Tibial nerve (tissue), 4 donors: Measurements from ENCODE around the gene PTPRD. TPM values are rescaled to one million over a fixed set of nuclear protein-coding genes. Genes with fewer than 3 reads are reported as not detected.

Experiments
- DNase-seq, 2 donors: peaks; one replicate each; pipeline ENCODE4 v3.0.0-alpha.2; 2019; ENCODE audit warnings: low spot score in 2 of 2
- H3K27ac ChIP-seq, 4 donors: fragments of 200-600 bp; sonication (generic) in 3 of 4; one replicate each; pipeline ENCODE4 v1.5.1; 2017 to 2019; ENCODE audit warnings: mild to moderate bottlenecking in 1 of 4
- H3K27me3 ChIP-seq, 2 donors: fragments of 200-600 bp; sonication (generic) in 1 of 2; one replicate each; pipeline versions ENCODE4 v1.5.1 to v1.6.0; 2017 to 2019
- H3K36me3 ChIP-seq, 3 donors: fragments of 200-600 bp; sonication (generic); one replicate each; pipeline ENCODE4 v1.5.1; 2018 to 2019
- H3K4me1 ChIP-seq, 4 donors: fragments of 200-600 bp; sonication (generic) in 3 of 4; one replicate each; pipeline ENCODE4 v1.5.1; 2017 to 2019
- H3K4me3 ChIP-seq, 4 donors: fragments of 200-600 bp; sonication (generic) in 3 of 4; one replicate each; pipeline ENCODE4 v1.5.1; 2017 to 2019; ENCODE audit warnings: mild to moderate bottlenecking in 1 of 4, moderate library complexity in 1 of 4
- H3K9me3 ChIP-seq, 4 donors: fragments of 200-600 bp; sonication (generic) in 3 of 4; one replicate each; pipeline ENCODE4 v1.5.1; 2017 to 2019
- EP300 ChIP-seq, 2 donors: sonication (generic); formaldehyde crosslinking; IDR thresholded peaks; one replicate each; pipeline ENCODE4 v1.6.1; 2017; ENCODE audit warnings: antibody characterized with exemption in 2 of 2, mild to moderate bottlenecking in 1 of 2
- POLR2A ChIP-seq, 2 donors: fragments of 450-650 bp; IDR thresholded peaks; one replicate each; pipeline ENCODE4 v1.6.1; 2017; ENCODE audit warnings: antibody characterized with exemption in 2 of 2, mild to moderate bottlenecking in 2 of 2, moderate library complexity in 2 of 2
- WGBS, 2 donors: methylation state at CpG; one replicate each; pipeline ENCODE4 v1.1.5; 2018; 5-methylcytosine and 5-hydroxymethylcytosine counted together
- total RNA-seq, 4 donors: library from RNA; depleted of rRNA; stranded (reverse); fragments of >200 nt; gene quantifications; one replicate each; pipeline ENCODE4 v1.1.0, GENCODE V29; 2016
- TF ChIP-seq, protein P1 (sequence below), 5 experiments: fragments of 200-600 bp in 3 of 5; fragments of 450-650 bp in 2 of 5; sonication (generic) in 3 of 5; IDR thresholded peaks; one replicate each; pipeline ENCODE4 v1.5.1; 2016 to 2019; ENCODE audit warnings: antibody characterized with exemption in 5 of 5, mild to moderate bottlenecking in 3 of 5, moderate library complexity in 2 of 5

Gene PTPRD
- total RNA-seq, 4 donors from 2014 or later = 1.7 to 13.2 (median 5.1) TPM

DNA sequence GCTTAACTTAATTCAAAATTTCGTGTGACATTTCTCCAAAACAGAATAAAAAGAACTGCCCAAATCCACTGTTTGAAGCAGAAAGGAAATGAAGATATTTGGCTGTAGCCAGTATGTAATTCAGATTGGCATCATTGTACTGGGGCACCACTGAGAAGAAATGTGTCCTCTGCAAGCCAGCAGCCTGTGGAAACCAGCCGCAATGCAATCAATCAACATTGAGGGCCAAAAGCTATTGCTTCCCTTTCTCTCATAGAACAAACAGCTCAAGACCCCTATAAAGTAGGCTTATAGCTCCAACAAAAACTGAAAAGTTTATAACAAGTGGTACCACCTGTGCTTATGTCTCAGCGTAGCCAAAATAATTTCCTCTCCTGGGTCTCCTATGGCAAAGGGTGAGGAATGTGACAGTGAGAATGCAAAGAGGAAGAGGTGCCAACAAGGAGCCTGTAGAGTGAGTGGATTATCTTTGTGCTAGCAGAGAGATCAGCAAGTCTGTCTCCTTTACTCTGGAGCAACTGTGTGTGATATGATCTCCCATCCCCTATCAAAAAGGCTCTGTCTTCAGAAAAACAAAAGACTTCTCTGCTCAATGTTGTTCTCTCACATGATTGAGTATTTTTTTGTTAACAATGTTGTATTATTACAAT is 1740.9 kb downstream of the PTPRD start:
- Histone ChIP-seq H3K4me1 (peaks cover 0 to 2% (median 0%) of the 10 kb centered on the region in 4 donors), H3K4me3 (no peak overlapping the region), H3K9me3 (no peaks in the 10 kb centered on the region), H3K27ac (no peak overlapping the region), H3K36me3 (no peaks in the 10 kb centered on the region), H3K27me3 (no peaks in the 10 kb centered on the region)
- WGBS, 2 donors = 85 to 86% methylated on average over 3 of the region's 3 CpGs
- TF ChIP-seq EP300 (IDR thresholded peaks at IDR 0.05) (no peak), POLR2A (IDR thresholded peaks at IDR 0.05) (no peak)
- TF ChIP-seq, protein P1, sequence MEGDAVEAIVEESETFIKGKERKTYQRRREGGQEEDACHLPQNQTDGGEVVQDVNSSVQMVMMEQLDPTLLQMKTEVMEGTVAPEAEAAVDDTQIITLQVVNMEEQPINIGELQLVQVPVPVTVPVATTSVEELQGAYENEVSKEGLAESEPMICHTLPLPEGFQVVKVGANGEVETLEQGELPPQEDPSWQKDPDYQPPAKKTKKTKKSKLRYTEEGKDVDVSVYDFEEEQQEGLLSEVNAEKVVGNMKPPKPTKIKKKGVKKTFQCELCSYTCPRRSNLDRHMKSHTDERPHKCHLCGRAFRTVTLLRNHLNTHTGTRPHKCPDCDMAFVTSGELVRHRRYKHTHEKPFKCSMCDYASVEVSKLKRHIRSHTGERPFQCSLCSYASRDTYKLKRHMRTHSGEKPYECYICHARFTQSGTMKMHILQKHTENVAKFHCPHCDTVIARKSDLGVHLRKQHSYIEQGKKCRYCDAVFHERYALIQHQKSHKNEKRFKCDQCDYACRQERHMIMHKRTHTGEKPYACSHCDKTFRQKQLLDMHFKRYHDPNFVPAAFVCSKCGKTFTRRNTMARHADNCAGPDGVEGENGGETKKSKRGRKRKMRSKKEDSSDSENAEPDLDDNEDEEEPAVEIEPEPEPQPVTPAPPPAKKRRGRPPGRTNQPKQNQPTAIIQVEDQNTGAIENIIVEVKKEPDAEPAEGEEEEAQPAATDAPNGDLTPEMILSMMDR (IDR thresholded peaks at IDR 0.05) = no peak
- DNase-seq = no peak

DNA sequence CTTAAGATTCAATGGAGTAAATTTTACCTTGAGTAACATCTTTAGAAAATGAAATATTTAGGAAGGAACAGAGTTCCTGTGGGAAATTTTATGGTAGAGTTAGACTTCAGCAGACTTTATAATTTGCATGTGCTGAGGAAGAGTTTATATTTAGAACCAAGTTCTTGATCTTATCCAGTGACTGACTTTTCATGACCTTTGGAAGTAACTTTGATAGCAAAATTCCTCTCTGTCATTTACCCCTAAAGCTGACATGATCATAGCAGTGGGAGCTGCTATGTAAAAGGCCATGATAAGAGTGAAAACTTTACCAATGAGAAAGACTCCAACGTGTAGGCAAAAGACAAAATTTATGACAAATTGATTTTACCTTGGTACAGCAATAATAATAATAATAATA is 1741.4 kb downstream of the PTPRD start:
- no peak overlapping the region for H3K4me3 ChIP-seq

DNA sequence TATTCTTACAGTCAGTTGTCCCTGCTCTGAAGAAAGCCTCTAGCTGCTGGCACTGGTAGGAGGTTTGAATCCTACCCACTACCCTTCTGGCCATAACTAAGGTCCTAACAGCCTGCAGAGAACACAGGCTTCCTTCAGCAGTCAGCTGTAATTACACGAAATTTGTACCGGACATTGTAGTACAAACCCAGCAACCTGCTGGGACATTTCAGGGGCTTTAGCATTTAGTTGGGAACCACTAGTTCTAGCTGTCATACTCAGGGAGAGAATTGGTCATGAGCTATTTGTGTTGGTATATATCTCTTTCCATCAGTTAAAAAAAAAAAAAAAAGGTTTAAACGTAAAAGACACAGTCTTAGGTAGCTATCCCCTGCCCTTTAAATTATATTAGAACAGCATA is 1743.0 kb downstream of the PTPRD start:
- WGBS, 2 donors = 87 to 90% methylated on average over 3 of the region's 3 CpGs

More for the DNA sequence above, 1741.4 kb downstream of the PTPRD start:
- no peak for TF ChIP-seq EP300 (IDR thresholded peaks at IDR 0.05)
- no peak for TF ChIP-seq POLR2A (IDR thresholded peaks at IDR 0.05)
- TF ChIP-seq, protein P1 (IDR thresholded peaks at IDR 0.05) = no peak
- H3K27ac ChIP-seq = no peak overlapping the region
- H3K27me3 ChIP-seq = no peaks in the 10 kb centered on the region
- H3K36me3 ChIP-seq = no peaks in the 10 kb centered on the region
- no peak for DNase-seq
- H3K9me3 ChIP-seq = no peaks in the 10 kb centered on the region
- H3K4me1 ChIP-seq = peaks cover 0 to 2% (median 0%) of the 10 kb centered on the region in 4 donors
- 77 to 80% methylated on average over 1 of the region's 1 CpG for WGBS, 2 donors

DNA sequence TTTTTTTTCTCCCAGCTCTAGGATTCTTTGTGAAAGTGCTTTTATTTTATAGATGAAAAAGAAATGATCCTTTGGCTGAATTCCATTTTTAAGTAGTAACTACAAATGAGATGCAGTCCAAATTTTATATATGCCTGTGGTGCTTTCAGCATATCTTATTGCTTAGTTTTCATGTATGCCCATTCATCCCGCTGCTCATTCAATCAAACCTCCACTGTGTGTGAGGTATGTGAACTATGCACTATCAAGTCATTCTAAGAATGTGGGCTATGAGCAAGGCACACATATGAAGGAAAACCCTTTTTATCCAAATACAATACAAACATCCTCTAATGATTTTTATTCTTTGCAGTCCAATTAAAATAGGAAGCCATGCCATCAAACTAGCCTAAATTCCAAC is 1744.2 kb downstream of the PTPRD start:
- 45 to 51% methylated on average over 1 of the region's 1 CpG for WGBS, 2 donors
- no peaks in the 10 kb centered on the region for H3K27me3 ChIP-seq
- H3K4me1 ChIP-seq = peaks cover 0 to 2% (median 0%) of the 10 kb centered on the region in 4 donors
- no peaks in the 10 kb centered on the region for H3K36me3 ChIP-seq
- no peak overlapping the region for H3K4me3 ChIP-seq
- no peak for DNase-seq
- H3K27ac ChIP-seq = no peak overlapping the region
- TF ChIP-seq POLR2A (IDR thresholded peaks at IDR 0.05) (no peak), EP300 (IDR thresholded peaks at IDR 0.05) (no peak)
- TF ChIP-seq, protein P1 (IDR thresholded peaks at IDR 0.05) = no peak
- no peaks in the 10 kb centered on the region for H3K9me3 ChIP-seq

More for the DNA sequence above, 1743.0 kb downstream of the PTPRD start:
- Histone ChIP-seq H3K4me3 (no peak overlapping the region), H3K4me1 (peaks cover 0 to 2% (median 0%) of the 10 kb centered on the region in 4 donors), H3K9me3 (no peaks in the 10 kb centered on the region), H3K36me3 (no peaks in the 10 kb centered on the region), H3K27me3 (no peaks in the 10 kb centered on the region), H3K27ac (no peak overlapping the region)
- no peak for DNase-seq
- TF ChIP-seq EP300 (IDR thresholded peaks at IDR 0.05) (no peak), POLR2A (IDR thresholded peaks at IDR 0.05) (no peak)
- TF ChIP-seq, protein P1 (IDR thresholded peaks at IDR 0.05) = no peak

DNA sequence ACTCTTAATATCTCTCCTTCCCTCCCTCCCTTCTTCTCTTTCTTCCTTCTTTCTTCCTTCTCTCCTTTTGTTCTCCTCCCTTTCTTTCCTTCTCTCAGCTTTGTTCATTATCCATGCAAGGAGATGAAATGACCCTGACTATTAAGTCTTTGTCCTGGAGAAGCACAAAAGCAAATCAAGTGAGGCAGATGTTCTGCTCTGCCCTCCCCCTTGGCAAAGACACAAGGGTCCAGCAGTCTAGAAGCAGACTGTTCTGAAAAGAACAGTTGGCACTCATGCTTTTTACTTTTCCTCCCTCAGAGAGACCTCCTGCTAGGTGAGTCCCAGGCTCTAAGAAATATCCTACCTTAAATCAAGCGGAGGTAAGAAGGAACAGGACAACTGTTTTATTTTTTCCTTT is 1745.7 kb downstream of the PTPRD start:
- 94 to 100% methylated on average over 1 of the region's 1 CpG for WGBS, 2 donors
- no peaks in the 10 kb centered on the region for H3K27me3 ChIP-seq
- TF ChIP-seq, protein P1 (IDR thresholded peaks at IDR 0.05) = no peak
- no peak for TF ChIP-seq EP300 (IDR thresholded peaks at IDR 0.05)
- no peak for TF ChIP-seq POLR2A (IDR thresholded peaks at IDR 0.05)
- H3K27ac ChIP-seq = no peak overlapping the region
- H3K4me1 ChIP-seq = no peaks in the 10 kb centered on the region
- no peaks in the 10 kb centered on the region for H3K9me3 ChIP-seq
- no peak overlapping the region for H3K4me3 ChIP-seq
- H3K36me3 ChIP-seq = no peaks in the 10 kb centered on the region
- DNase-seq = no peak
